Measurements from ENCODE around the gene ULK4.

Gene ULK4

DNA sequence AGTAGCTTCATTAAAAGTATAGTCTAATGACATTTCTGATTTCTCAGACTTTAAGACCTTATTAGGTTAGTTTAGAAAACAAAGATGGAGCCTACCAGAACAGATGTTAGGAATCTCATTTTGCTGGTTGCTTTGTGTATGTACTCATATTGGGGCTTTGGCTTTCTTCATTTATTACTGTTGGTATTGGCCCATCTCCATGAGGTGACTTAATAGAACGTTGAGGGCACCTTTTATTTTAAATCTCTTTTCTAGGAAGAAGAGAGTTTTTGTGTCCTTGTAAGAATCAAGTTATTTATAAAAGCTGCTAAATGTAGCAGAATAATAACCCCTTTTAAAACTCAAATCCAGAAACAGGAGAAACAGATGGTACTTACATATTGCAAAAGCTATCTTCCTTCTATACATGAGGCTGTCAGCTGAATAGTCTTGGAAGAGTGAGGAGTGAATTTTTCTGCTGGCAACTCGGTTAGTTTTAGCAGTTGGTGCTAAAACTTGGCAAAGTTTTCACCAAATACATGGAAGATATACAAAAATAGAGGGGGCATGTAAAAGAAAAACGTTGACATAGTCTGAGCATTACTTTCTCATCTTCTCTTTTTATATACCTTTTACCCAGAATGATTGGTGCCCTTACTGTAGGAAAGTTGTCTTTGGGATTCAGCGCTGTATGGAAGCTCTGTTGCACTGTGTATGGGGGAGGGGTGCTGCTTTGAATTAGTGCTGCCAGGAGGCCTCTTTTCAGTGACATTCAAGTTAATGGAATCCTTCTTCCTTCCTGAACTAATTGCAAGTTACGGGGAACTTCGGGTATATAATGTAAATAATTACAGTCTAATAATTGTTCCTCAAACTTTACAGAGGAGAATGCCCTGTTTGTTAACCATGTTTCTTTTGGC lies 726.8 kb downstream of the ULK4 start:
- TF ChIP-seq ZFX (IDR thresholded peaks at IDR 0.05), result no peak
- TF ChIP-seq, protein P1, sequence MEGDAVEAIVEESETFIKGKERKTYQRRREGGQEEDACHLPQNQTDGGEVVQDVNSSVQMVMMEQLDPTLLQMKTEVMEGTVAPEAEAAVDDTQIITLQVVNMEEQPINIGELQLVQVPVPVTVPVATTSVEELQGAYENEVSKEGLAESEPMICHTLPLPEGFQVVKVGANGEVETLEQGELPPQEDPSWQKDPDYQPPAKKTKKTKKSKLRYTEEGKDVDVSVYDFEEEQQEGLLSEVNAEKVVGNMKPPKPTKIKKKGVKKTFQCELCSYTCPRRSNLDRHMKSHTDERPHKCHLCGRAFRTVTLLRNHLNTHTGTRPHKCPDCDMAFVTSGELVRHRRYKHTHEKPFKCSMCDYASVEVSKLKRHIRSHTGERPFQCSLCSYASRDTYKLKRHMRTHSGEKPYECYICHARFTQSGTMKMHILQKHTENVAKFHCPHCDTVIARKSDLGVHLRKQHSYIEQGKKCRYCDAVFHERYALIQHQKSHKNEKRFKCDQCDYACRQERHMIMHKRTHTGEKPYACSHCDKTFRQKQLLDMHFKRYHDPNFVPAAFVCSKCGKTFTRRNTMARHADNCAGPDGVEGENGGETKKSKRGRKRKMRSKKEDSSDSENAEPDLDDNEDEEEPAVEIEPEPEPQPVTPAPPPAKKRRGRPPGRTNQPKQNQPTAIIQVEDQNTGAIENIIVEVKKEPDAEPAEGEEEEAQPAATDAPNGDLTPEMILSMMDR (conservative IDR thresholded peaks at IDR 0.05), result no peak
- no peak overlapping the region for H3K27ac ChIP-seq

DNA sequence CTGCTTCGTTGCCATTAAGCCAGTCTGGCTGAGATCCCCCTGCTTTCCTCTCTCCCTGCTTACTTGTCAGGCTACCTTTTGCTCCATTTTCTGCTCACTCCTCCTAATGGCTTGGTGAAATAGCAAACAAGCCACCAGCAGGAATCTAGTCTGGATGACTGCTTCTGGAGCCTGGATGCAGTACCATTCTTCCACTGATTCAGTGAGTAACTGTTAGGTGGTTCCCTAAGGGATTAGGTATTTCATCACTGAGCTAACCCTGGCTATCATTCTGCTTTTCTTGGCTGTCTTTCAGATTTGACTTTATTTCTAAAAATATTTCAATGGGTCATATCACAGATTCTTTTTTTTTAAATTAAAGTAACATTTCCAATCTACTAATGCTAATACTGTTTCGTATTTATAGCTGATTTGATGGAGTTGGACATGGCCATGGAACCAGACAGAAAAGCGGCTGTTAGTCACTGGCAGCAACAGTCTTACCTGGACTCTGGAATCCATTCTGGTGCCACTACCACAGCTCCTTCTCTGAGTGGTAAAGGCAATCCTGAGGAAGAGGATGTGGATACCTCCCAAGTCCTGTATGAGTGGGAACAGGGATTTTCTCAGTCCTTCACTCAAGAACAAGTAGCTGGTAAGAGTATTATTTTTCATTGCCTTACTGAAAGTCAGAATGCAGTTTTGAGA lies 737.6 kb downstream of the ULK4 start:
- TF ChIP-seq, protein P1 (conservative IDR thresholded peaks at IDR 0.05), result no peak
- no peak overlapping the region for H3K27ac ChIP-seq

DNA sequence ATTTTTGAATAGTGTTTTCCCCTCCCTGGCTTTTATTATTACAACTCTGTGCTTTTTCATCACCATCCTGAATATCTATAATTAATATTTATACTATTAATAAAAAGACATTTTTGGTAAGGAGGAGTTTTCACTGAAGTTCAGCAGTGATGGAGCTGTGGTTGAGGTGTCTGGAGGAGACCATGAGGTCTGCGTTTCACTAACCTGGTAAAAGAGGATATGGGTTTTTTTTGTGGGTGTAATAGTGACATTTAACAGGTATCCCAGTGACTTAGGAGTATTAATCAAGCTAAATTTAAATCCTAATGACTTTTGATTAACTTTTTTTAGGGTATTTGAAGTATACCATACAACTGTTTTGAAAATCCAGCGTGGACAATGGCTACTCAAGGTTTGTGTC lies 738.2 kb downstream of the ULK4 start:
- no peak for TF ChIP-seq ZFX (IDR thresholded peaks at IDR 0.05)
- TF ChIP-seq, protein P1 (conservative IDR thresholded peaks at IDR 0.05), result no peak
- no peak overlapping the region for H3K27ac ChIP-seq

DNA sequence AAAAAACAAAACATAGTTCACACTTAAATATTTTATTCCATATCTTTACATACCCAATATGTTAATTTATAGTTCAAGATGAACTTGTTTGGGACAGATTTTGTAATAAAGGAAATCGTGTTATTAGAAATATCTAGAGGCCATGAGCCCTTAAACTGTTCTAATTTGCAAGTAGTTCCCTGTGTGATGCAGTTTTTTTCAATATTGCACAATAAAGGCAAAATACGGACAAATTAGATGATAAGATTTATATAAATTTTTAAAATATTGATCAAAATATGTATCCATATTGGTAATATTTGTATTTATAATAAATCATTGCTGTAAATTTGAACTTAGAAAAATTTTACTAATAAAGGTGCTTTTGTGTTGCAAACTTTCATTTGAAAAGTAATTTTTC lies 738.8 kb downstream of the ULK4 start:
- TF ChIP-seq, protein P1 (conservative IDR thresholded peaks at IDR 0.05), result no peak
- no peak for TF ChIP-seq ZFX (IDR thresholded peaks at IDR 0.05)
- H3K27ac ChIP-seq, result no peak overlapping the region

DNA sequence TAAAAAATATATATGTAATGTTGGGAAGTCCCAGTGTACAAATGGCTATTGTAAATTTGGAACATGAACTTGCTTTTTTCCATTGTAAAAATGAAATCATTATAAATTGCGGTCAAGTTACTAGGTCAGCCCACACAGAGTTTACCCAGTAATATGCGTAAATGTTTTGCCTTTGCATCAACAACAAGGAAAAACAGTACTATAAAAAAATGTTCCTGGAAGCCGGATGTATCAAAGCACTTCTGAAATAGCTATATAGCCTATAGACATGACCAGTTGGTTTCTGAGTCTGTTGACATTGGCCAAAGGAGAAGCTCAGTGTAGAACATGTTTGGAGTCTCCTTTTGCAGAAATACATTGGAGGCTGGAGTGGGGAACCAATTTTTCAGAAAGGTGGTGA lies 739.4 kb downstream of the ULK4 start:
- H3K27ac ChIP-seq, result no peak overlapping the region
- TF ChIP-seq ZFX (IDR thresholded peaks at IDR 0.05), result no peak
- TF ChIP-seq, protein P1 (conservative IDR thresholded peaks at IDR 0.05), result no peak

DNA sequence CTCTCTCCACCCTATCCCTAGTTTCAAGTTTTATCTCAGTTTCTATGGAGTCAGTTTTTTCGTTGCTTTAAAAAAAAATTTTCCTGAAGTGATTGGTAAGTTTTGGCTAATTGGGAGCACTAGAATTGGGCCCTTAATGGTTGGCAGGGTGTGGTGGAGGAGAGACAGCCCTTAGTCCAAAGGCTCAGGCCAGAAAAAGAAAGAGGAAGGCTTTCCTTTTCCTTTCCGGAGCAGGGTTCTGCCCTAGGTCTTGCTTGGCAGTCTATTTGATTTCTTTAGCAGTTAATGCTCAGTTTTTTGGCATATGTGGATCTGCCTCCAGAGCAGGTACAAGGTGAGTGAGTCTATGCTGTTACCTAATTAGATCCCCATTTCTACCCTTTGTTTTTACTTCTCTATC lies 739.9 kb downstream of the ULK4 start:
- TF ChIP-seq ZFX (IDR thresholded peaks at IDR 0.05), result no peak
- TF ChIP-seq, protein P1 (conservative IDR thresholded peaks at IDR 0.05), result no peak
- no peak overlapping the region; the same call in 1 of the 2 replicates for H3K27ac ChIP-seq

Measured in C4-2B (cell line).